ENCODE results near the gene NAA40.

Gene NAA40

GRCh38 chr11:64000026-64000739, 61.4 kb downstream of the NAA40 start:
- no peak overlapping the region for H3K4me3 ChIP-seq (ENCODE audit: low read depth, low read length)
- TF ChIP-seq ZBTB21 (tag by site-specific recombination; IDR thresholded peaks at IDR 0.05): no peak
- no peak for TF ChIP-seq ZNF221 (tag by site-specific recombination; IDR thresholded peaks at IDR 0.05; ENCODE audit: borderline replicate concordance)
- no peak for TF ChIP-seq ZNF704 (tag by site-specific recombination; IDR thresholded peaks at IDR 0.05)
- no peak for TF ChIP-seq ZNF274 (IDR thresholded peaks at IDR 0.05; ENCODE audit: low read length)
- no peak for TF ChIP-seq ZNF274 (tag by site-specific recombination; IDR thresholded peaks at IDR 0.05; ENCODE audit: borderline replicate concordance)
- TF ChIP-seq ATF2 (tag by site-specific recombination; IDR thresholded peaks at IDR 0.05; ENCODE audit: low read depth): no peak
- no peak for TF ChIP-seq ZBTB26 (tag by site-specific recombination; optimal IDR thresholded peaks at IDR 0.05)
- TF ChIP-seq TRIM28 (IDR thresholded peaks at IDR 0.05; ENCODE audit: borderline replicate concordance, low read length): no peak
- no peak; the same call in 1 of the 2 replicates for TF ChIP-seq GLIS2 (tag by site-specific recombination; IDR thresholded peaks at IDR 0.05)
- TF ChIP-seq ZFP69B (tag by site-specific recombination; IDR thresholded peaks at IDR 0.05): no peak
- TF ChIP-seq ZNF514 (tag by site-specific recombination; IDR thresholded peaks at IDR 0.05): no peak
- no peak for TF ChIP-seq YY1 (tag by site-specific recombination; IDR thresholded peaks at IDR 0.05)
- POLR2A ChIA-PET: interaction anchor here (0.5 to 4.7 kb wide), 6 partner anchors 11 to 185 kb away, joined by 3 to 18 read pairs (median 3); partner anchors contain the start of genes MARK2 and STIP1

GRCh38 chr11:64000740-64001483, 62.1 kb downstream of the NAA40 start:
- Histone ChIP-seq H3K4me3 (ENCODE audit: low read depth, low read length) (no peak overlapping the region), H3K36me3 (ENCODE audit: control insufficient read depth in 2 of 2, insufficient read depth in 1 of 2, low read length in 2 of 2) (peaks cover 0 to 45% of the 10 kb centered on the region in 2 experiments; a peak in 1 of 3 replicates), H3K27ac (ENCODE audit: extremely low read depth, low read depth, low read length) (no peak overlapping the region), H3K4me1 (ENCODE audit: control insufficient read depth, insufficient read depth, low read length) (no peaks in the 10 kb centered on the region), H3K9me3 (ENCODE audit: control insufficient read depth, insufficient read depth, low read depth, low read length) (no peaks in the 10 kb centered on the region)
- TF ChIP-seq HIC1 (tag by site-specific recombination; IDR thresholded peaks at IDR 0.05): 0 out of 2 replicates have a peak, but pooled peaks have one; percentile 24
- no peak for TF ChIP-seq KLF16 (tag by site-specific recombination; IDR thresholded peaks at IDR 0.05)
- CTCF ChIA-PET: interaction anchor here (0.6 to 4.3 kb wide), 7 partner anchors 31 to 229 kb away, joined by 3 to 70 read pairs (median 4); partner anchors contain the start of gene FLRT1
- POLR2A ChIA-PET: interaction anchor here (0.6 to 4.7 kb wide), 5 partner anchors 12 to 364 kb away, joined by 3 to 18 read pairs (median 3); partner anchors contain the start of gene MARK2

More at GRCh38 chr11:64000026-64000739, 61.4 kb downstream of the NAA40 start:
- peak overlapping the region; percentile 16; the same call in 1 of the 2 replicates for H3K27ac ChIP-seq (ENCODE audit: extremely low read depth, low read depth, low read length)
- no peaks in the 10 kb centered on the region for H3K4me1 ChIP-seq (ENCODE audit: control insufficient read depth, insufficient read depth, low read length)
- no peaks in the 10 kb centered on the region for H3K9me3 ChIP-seq (ENCODE audit: control insufficient read depth, insufficient read depth, low read depth, low read length)
- CTCF ChIA-PET: interaction anchor here (0.6 to 4.3 kb wide), 13 partner anchors 9 to 535 kb away, joined by 3 to 70 read pairs (median 4); no protein-coding TSS in a partner anchor
- H3K36me3 ChIP-seq (ENCODE audit: control insufficient read depth in 2 of 2, insufficient read depth in 1 of 2, low read length in 2 of 2): peaks cover 4 to 53% of the 10 kb centered on the region in 2 experiments; a peak in 2 of 3 replicates

Data from HEK293 (cell line).